NCI-H526 (cell line): Measurements from ENCODE around the gene OR4M1.
"Not testable (repeated sequence)": the region's sequence is repeated elsewhere in the genome, so short reads cannot be mapped to it uniquely, and the experiment has no call there.

Experiments used
- DNase-seq, 2 experiments: peaks; one replicate each; lab custom pipeline; 2025; lab: John Stamatoyannopoulos, UW

OR4M1 gene

GRCh38 chr14:19823178-19823577 lies 49.9 kb downstream of the OR4M1 start:
- DNase-seq, result no peak

- DNase-seq, result no peak
These were observed 50.5 kb downstream of the OR4M1 start for GRCh38 chr14:19823765-19824164.

GRCh38 chr14:19827626-19828244 lies 54.4 kb downstream of the OR4M1 start:
- DNase-seq, result not testable (repeated sequence)

- no peak for DNase-seq
These were observed 55.0 kb downstream of the OR4M1 start for GRCh38 chr14:19828314-19828713.
